Brain microvascular endothelial cell (primary cell): Measurements from ENCODE around the gene PLIN5.

Experiments used
- DNase-seq: peaks from one replicate; pipeline ENCODE4 v3.0.0-alpha.2; 2020
- H3K27ac ChIP-seq: fragments of 250-450 bp; sonication (Bioruptor Pico); 2 replicates; pipeline ENCODE4 v1.5.1; 2020; ENCODE audit warnings: mild to moderate bottlenecking, moderate library complexity
- H3K27me3 ChIP-seq: fragments of 250-450 bp; sonication (Bioruptor Pico); replicated peaks from 2 replicates; pipeline ENCODE4 v1.5.1; 2020; ENCODE audit warnings: mild to moderate bottlenecking
- H3K36me3 ChIP-seq: fragments of 250-450 bp; sonication (Bioruptor Pico); replicated peaks from 2 replicates; pipeline ENCODE4 v1.5.1; 2020; ENCODE audit warnings: mild to moderate bottlenecking
- H3K4me3 ChIP-seq: 2 replicates; pipeline ENCODE4 v1.5.1; 2011; ENCODE audit warnings: low read depth, mild to moderate bottlenecking, control low read depth, low read length, moderate library complexity
- CTCF ChIP-seq: IDR thresholded peaks from 2 replicates; pipeline ENCODE4 v1.5.1; 2011; ENCODE audit warnings: low read depth, mild to moderate bottlenecking, moderate library complexity, low read length, control low read depth, inconsistent platforms; ENCODE audit errors: missing control alignments
- in situ Hi-C: cut with HindIII; loops from 2 replicates; pipeline ENCODE4 v1.10.0; 2017; ENCODE audit warnings: low sequenced_read_pairs, low pct_ligation_motif_present

Gene PLIN5

GRCh38 chr19:4502282-4503131 is 32.5 kb downstream of the PLIN5 start:
- Histone ChIP-seq H3K36me3 (peaks cover 51% of the 10 kb centered on the region), H3K4me3 (no peak overlapping the region), H3K27ac (no peak overlapping the region), H3K27me3 (no peaks in the 10 kb centered on the region)
- DNase-seq = no peak
- in situ Hi-C loops = no loop called here
- no peak for TF ChIP-seq CTCF

DNA sequence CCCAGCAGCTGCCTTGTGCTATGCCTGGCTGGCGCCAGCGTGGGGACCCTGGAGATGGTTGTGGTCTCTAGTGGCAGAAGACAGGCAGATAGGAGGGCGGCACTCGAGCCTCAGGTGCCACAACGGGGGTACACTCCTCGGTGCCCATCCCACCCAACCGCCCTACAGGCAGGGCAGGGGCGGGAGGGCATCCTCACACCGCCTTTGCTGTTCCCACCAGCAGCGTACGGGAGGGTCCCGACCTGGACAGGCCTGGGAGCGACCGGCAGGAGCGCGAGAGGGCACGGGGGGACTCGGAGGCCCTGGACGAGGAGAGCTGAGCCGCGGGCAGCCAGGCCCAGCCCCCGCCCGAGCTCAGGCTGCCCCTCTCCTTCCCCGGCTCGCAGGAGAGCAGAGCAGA is 33.3 kb downstream of the PLIN5 start:
- Histone ChIP-seq H3K27ac (no peak overlapping the region), H3K36me3 (peaks cover 56% of the 10 kb centered on the region), H3K4me3 (no peak overlapping the region), H3K27me3 (no peaks in the 10 kb centered on the region)
- in situ Hi-C loops = no loop called here
- no peak for DNase-seq
- TF ChIP-seq CTCF = no peak

DNA sequence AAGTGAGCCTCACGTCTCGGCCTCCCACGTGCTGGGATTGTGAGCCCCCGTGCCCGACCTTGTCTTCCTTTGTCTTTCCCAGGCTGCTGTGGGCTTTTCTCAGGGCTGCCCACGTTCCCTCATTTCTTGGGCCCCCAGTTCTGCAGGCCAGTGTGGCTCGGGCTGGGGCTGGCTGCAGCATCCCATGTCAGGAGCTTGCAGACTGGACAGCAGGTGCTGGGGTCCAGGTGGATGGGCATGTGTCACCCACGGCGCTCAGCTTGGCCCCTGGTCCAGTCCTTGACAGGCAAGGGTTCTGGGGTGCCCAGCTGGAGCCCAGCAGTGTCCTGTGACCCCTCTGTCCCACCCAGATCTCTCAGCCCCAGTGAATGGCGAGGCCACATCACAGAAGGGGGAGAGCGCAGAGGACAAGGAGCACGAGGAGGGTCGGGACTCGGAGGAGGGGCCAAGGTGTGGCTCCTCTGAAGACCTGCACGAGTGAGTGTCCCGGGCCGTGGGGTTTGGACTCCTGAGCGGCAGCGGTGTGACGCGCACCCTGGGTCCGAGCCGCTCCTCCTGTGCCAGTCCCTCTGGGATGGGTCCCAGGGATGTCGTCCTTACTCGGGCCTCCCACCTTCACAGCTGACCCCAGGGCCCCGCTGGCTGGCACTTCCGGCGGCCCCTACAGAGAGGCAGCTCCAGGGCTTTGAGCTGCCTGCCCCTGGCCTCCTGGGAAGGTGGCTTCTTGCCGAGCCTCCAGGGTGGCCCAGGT is 34.0 kb downstream of the PLIN5 start:
- Histone ChIP-seq H3K27ac (no peak overlapping the region), H3K4me3 (no peak overlapping the region), H3K36me3 (peaks cover 59% of the 10 kb centered on the region), H3K27me3 (no peaks in the 10 kb centered on the region)
- DNase-seq = no peak
- in situ Hi-C loops = no loop called here
- no peak for TF ChIP-seq CTCF

- no peak for TF ChIP-seq CTCF
- no peaks in the 10 kb centered on the region for H3K27me3 ChIP-seq
- H3K36me3 ChIP-seq = peaks cover 62% of the 10 kb centered on the region
- no peak for DNase-seq
- H3K4me3 ChIP-seq = no peak overlapping the region
- in situ Hi-C loops = no loop called here
- H3K27ac ChIP-seq = no peak overlapping the region
These were observed 35.2 kb downstream of the PLIN5 start for GRCh38 chr19:4499855-4500254.

DNA sequence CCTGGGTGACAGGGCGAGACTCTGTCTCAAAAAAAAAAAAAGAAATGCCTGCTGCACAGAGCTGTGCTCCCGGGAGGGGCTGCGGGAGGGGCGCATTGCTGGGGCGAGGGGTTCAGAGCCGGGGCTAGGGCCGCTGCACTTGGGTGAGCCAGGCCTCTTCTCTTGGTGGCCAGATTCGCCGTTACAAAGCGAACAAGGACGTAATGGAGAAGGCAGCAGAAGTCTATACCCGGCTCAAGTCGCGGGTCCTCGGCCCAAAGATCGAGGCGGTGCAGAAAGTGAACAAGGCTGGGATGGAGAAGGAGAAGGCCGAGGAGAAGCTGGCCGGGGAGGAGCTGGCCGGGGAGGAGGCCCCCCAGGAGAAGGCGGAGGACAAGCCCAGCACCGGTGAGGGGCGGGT is 35.7 kb downstream of the PLIN5 start:
- Histone ChIP-seq H3K4me3 (no peak overlapping the region), H3K27me3 (no peaks in the 10 kb centered on the region), H3K36me3 (peaks cover 64% of the 10 kb centered on the region), H3K27ac (no peak overlapping the region)
- no peak for TF ChIP-seq CTCF
- DNase-seq = no peak
- in situ Hi-C loops = no loop called here
